Prostate gland (tissue), 2 donors: ENCODE measurements around the gene SLC36A2. TPM values are rescaled to one million over a fixed set of nuclear protein-coding genes. Genes with fewer than 3 reads are reported as not detected.

Source experiments
- DNase-seq: peaks from one replicate; pipeline ENCODE4 v3.0.0-alpha.2; 2019; ENCODE audit warnings: low spot score
- H3K27ac ChIP-seq, 2 donors: fragments of 200-600 bp; sonication (generic); 2 replicates each; pipeline ENCODE4 v1.5.1; 2017 to 2019
- H3K27me3 ChIP-seq: fragments of 200-600 bp; sonication (generic); replicated peaks from 2 replicates; pipeline ENCODE4 v1.5.1; 2019; ENCODE audit not compliant: insufficient read depth
- H3K36me3 ChIP-seq, 2 donors: fragments of 200-600 bp; sonication (generic); 1 replicate in 1 of 2; 2 replicates in 1 of 2; pipeline versions ENCODE4 v1.5.1 to v1.8.1; 2017 to 2019
- H3K4me1 ChIP-seq: fragments of 200-600 bp; sonication (generic); replicated peaks from 2 replicates; pipeline ENCODE4 v1.5.1; 2019
- H3K4me3 ChIP-seq, 2 donors: fragments of 200-600 bp; sonication (generic); 2 replicates each; pipeline ENCODE4 v1.5.1; 2017 to 2019
- H3K9me3 ChIP-seq: fragments of 200-600 bp; sonication (generic); 2 replicates; pipeline ENCODE4 v1.5.1; 2017
- POLR2A ChIP-seq: fragments of 450-650 bp; IDR thresholded peaks from one replicate; pipeline ENCODE4 v1.6.1; 2016; ENCODE audit warnings: antibody characterized with exemption, mild to moderate bottlenecking
- POLR2AphosphoS5 ChIP-seq: sonication (generic); formaldehyde crosslinking; IDR thresholded peaks from one replicate; pipeline ENCODE4 v1.6.1; 2017; ENCODE audit warnings: antibody characterized with exemption
- whole genome bisulfite sequencing: methylation state at CpG from one replicate; pipeline ENCODE4 v1.1.5; 2018; 5-methylcytosine and 5-hydroxymethylcytosine counted together
- intact Hi-C: fragments of 100-400 bp; cut with DNase I; formaldehyde crosslinking; loops from one replicate; pipeline ENCODE4 v1.14.2; 2022
- total RNA-seq, 2 donors: library from RNA; depleted of rRNA; stranded (reverse); fragments of >200 nt; gene quantifications; one replicate each; pipeline ENCODE4 v1.1.0, GENCODE V29; 2016
- TF ChIP-seq, protein P1 (sequence below), 4 experiments: fragments of 200-600 bp in 2 of 4; fragments of 450-650 bp in 2 of 4; sonication (generic) in 2 of 4; IDR thresholded peaks; 1 replicate in 3 of 4; 2 replicates in 1 of 4; pipeline ENCODE4 v1.5.1; 2016 to 2019; ENCODE audit warnings: antibody characterized with exemption in 4 of 4, mild to moderate bottlenecking in 2 of 4, moderate library complexity in 2 of 4

Gene SLC36A2
- total RNA-seq = under 1 TPM in 1 of 2 donors, not detected in 1; 0.74 TPM

DNA sequence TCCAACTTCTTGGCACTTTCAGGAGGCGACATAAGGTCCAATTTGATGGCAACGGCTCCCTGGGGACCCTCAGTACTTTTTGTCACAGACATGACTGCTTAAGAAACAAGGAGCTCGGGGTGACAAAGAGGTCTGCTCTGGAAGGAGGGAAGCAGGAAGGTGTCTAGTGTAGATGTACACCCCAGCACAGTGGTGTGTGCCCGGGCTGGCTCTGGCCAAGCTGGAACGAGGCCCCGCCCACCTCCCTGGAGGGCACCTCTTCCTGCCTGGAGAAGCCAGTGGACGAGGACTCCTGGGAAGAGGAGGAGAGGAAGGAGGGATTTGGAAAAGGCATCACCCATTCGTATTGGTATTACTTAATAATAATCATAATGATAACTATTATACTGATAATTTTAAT, at the start of gene SLC36A2:
SLC36A2 (minus strand) TSS at position 191 of the 400 bp plus-strand sequence; CDS start at position 92, 99 bp downstream.
- no peaks in the 10 kb centered on the region for H3K36me3 ChIP-seq
- H3K4me1 ChIP-seq = no peaks in the 10 kb centered on the region
- no peak within 1 kb of the TSS for H3K27ac ChIP-seq
- intact Hi-C loops = no loop called here
- TF ChIP-seq POLR2AphosphoS5 = no peak
- TF ChIP-seq, protein P1, sequence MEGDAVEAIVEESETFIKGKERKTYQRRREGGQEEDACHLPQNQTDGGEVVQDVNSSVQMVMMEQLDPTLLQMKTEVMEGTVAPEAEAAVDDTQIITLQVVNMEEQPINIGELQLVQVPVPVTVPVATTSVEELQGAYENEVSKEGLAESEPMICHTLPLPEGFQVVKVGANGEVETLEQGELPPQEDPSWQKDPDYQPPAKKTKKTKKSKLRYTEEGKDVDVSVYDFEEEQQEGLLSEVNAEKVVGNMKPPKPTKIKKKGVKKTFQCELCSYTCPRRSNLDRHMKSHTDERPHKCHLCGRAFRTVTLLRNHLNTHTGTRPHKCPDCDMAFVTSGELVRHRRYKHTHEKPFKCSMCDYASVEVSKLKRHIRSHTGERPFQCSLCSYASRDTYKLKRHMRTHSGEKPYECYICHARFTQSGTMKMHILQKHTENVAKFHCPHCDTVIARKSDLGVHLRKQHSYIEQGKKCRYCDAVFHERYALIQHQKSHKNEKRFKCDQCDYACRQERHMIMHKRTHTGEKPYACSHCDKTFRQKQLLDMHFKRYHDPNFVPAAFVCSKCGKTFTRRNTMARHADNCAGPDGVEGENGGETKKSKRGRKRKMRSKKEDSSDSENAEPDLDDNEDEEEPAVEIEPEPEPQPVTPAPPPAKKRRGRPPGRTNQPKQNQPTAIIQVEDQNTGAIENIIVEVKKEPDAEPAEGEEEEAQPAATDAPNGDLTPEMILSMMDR (IDR thresholded peaks at IDR 0.05) = no peak
- no peak for TF ChIP-seq POLR2A
- no peaks in the 10 kb centered on the region for H3K9me3 ChIP-seq
- DNase-seq = no peak
- no peak within 1 kb of the TSS for H3K4me3 ChIP-seq
- 60% methylated on average over 8 of the region's 8 CpGs for WGBS
- no peaks in the 10 kb centered on the region for H3K27me3 ChIP-seq

DNA sequence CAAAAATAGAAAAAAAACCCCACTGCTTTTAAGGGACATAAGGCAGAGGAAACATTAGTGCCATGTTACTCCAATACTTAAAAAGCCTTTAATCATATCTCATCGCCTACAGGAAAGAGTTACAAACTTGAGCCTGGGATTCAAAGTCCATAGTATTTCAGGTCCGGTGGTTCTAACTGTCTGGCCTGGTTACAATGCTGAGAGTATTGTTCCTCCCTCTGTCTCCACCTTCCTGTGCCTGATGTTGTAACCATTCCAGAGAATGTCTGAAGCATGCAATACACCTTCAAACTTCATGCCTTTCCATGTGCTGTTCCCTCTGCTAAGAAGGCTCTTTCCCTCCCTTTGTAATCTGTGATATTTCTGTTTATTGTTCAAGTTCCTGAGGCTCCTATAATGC, 41.6 kb upstream of the SLC36A2 start:
- no peak for TF ChIP-seq POLR2AphosphoS5
- TF ChIP-seq, protein P1 (IDR thresholded peaks at IDR 0.05) = no peak
- TF ChIP-seq POLR2A = no peak
- H3K36me3 ChIP-seq = no peaks in the 10 kb centered on the region
- no peaks in the 10 kb centered on the region for H3K4me1 ChIP-seq
- DNase-seq = no peak
- no peaks in the 10 kb centered on the region for H3K9me3 ChIP-seq
- H3K4me3 ChIP-seq = no peak overlapping the region
- no peaks in the 10 kb centered on the region for H3K27me3 ChIP-seq
- 75% methylated on average over 2 of the region's 2 CpGs for WGBS
- H3K27ac ChIP-seq = no peak overlapping the region
- intact Hi-C loops = no loop called here

- Histone ChIP-seq H3K27ac (no peak overlapping the region), H3K4me1 (no peaks in the 10 kb centered on the region), H3K27me3 (no peaks in the 10 kb centered on the region), H3K9me3 (no peaks in the 10 kb centered on the region), H3K4me3 (no peak overlapping the region), H3K36me3 (no peaks in the 10 kb centered on the region)
- intact Hi-C loops = no loop called here
- no peak for TF ChIP-seq POLR2AphosphoS5
- no peak for TF ChIP-seq POLR2A
- TF ChIP-seq, protein P1 (IDR thresholded peaks at IDR 0.05) = no peak
- DNase-seq = no peak
- WGBS = 58% methylated on average over 2 of the region's 2 CpGs
Measured at GRCh38 chr5:151384106-151384505, 36.7 kb upstream of the SLC36A2 start.

DNA sequence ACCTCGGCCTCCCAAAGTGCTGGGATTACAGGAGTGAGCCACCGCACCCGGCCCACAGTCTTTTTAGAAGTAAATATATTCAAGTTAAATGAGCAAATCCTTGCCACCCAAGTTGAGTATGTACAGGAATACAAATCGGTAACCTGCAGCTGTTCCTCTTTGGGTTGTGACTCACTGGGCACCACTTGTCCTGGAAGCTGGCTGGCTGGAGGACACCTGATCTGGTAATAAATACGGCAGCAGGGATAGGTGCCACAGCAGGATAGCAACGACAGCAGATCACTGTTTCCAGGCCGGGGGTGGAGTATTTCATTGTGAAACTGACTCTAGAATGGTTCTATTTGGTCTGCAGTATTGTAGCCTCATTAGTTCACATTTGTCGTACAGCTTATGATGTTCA, 35.7 kb upstream of the SLC36A2 start:
- 77% methylated on average over 8 of the region's 8 CpGs for whole genome bisulfite sequencing
- no peaks in the 10 kb centered on the region for H3K36me3 ChIP-seq
- H3K27me3 ChIP-seq = no peaks in the 10 kb centered on the region
- no peak for DNase-seq
- intact Hi-C loops = no loop called here
- TF ChIP-seq POLR2A = no peak
- H3K27ac ChIP-seq = no peak overlapping the region
- no peaks in the 10 kb centered on the region for H3K4me1 ChIP-seq
- no peaks in the 10 kb centered on the region for H3K9me3 ChIP-seq
- no peak overlapping the region for H3K4me3 ChIP-seq

DNA sequence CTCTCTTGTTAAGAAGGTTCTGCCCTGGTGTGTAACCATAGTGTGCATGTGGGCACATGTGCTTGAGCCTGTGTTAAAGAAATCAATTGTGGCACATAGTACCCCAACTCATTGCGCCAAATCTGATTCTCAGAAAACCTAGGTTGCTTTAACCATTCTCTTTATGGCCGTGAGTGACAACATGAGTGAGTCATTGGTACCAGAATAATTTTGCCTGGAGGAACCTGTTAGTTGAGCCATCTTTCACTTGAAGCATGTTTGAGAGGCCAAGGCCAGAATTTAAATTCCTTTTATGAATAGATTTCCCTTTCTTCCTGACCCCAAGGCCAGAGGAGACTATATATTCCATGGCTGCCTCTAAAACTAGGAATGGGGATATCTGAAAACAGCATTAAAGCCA, 35.2 kb upstream of the SLC36A2 start:
- Histone ChIP-seq H3K9me3 (no peaks in the 10 kb centered on the region), H3K27me3 (no peaks in the 10 kb centered on the region), H3K27ac (no peak overlapping the region), H3K4me3 (no peak overlapping the region), H3K4me1 (no peaks in the 10 kb centered on the region), H3K36me3 (no peaks in the 10 kb centered on the region)
- TF ChIP-seq, protein P1 (IDR thresholded peaks at IDR 0.05) = no peak
- TF ChIP-seq POLR2AphosphoS5 (no peak), POLR2A (no peak)
- no peak for DNase-seq
- 97% methylated on average over 2 of the region's 2 CpGs for WGBS
- intact Hi-C loops = no loop called here
